Activated CD4-positive, alpha-beta T cell treated with anti-CD3 and anti-CD28 coated beads for 36 hours (primary cell): ENCODE results near the gene NET1. TPM values are rescaled to one million over a fixed set of nuclear protein-coding genes. Genes with fewer than 3 reads are reported as not detected.

Experiments used
- ATAC-seq: fragments of 200-7000 bp; cut with Tn5 transposase; one replicate; pipeline ENCODE4 v1.10.0; 2021; ENCODE audit warnings: mild to moderate bottlenecking, moderate library complexity
- CTCF ChIA-PET: fragments of 350-600 bp; sonication (Branson Sonifier 250); formaldehyde crosslinking; loops from one replicate; lab custom pipeline; 2021; ENCODE audit warnings: antibody characterized with exemption; lab: Charles Lee
- POLR2A ChIA-PET: fragments of 350-600 bp; sonication (Branson Sonifier 250); formaldehyde crosslinking; loops from one replicate; lab custom pipeline; 2021; ENCODE audit warnings: antibody characterized with exemption, inconsistent platforms; lab: Charles Lee
- DNase-seq: peaks from one replicate; pipeline ENCODE4 v3.0.0-alpha.2; 2020
- H3K27ac Mint-ChIP-seq: one replicate; pipeline ENCODE4 v1.8.0; 2021; ENCODE audit warnings: mixed read lengths
- H3K27me3 Mint-ChIP-seq: one replicate; pipeline ENCODE4 v1.8.0; 2021; ENCODE audit warnings: mixed read lengths
- H3K36me3 Mint-ChIP-seq: one replicate; pipeline ENCODE4 v1.8.0; 2021; ENCODE audit warnings: low read depth, mixed read lengths
- H3K4me1 Mint-ChIP-seq: one replicate; pipeline ENCODE4 v1.8.0; 2021; ENCODE audit warnings: mixed read lengths
- H3K4me3 Mint-ChIP-seq: one replicate; pipeline ENCODE4 v1.8.0; 2021; ENCODE audit warnings: mild to moderate bottlenecking, moderate library complexity, mixed read lengths
- H3K9me3 Mint-ChIP-seq: one replicate; pipeline ENCODE4 v1.8.0; 2021; ENCODE audit warnings: low read depth, mixed read lengths
- intact Hi-C, 2 experiments: fragments of 100-400 bp; cut with DNase I in 1 of 2; cut with micrococcal nuclease in 1 of 2; formaldehyde crosslinking; loops; one replicate each; pipeline versions ENCODE4 v1.14.2 to v1.15.1; 2022 to 2024; cut with DNase I, micrococcal nuclease
- total RNA-seq, 2 experiments: library from RNA; stranded (reverse); gene quantifications; one replicate each; pipeline ENCODE4 v1.2.3, GENCODE V29; 2021

NET1 gene
- total RNA-seq, 2 experiments from 2014 or later, result 27.8 to 34.8 TPM

GRCh38 chr10:5497289-5497688 lies 84.9 kb downstream of the NET1 start:
- ChIA-PET POLR2A (no interaction called here), CTCF (no interaction called here)
- H3K4me3 Mint-ChIP-seq, result no peak overlapping the region
- peaks cover 2% of the 10 kb centered on the region for H3K9me3 Mint-ChIP-seq
- DNase-seq (no peak), ATAC-seq (no peak)
- no peak overlapping the region for H3K27ac Mint-ChIP-seq
- H3K27me3 Mint-ChIP-seq, result no peaks in the 10 kb centered on the region
- no peaks in the 10 kb centered on the region for H3K36me3 Mint-ChIP-seq
- H3K4me1 Mint-ChIP-seq, result no peaks in the 10 kb centered on the region
- intact Hi-C loops, result no loop called here

DNA sequence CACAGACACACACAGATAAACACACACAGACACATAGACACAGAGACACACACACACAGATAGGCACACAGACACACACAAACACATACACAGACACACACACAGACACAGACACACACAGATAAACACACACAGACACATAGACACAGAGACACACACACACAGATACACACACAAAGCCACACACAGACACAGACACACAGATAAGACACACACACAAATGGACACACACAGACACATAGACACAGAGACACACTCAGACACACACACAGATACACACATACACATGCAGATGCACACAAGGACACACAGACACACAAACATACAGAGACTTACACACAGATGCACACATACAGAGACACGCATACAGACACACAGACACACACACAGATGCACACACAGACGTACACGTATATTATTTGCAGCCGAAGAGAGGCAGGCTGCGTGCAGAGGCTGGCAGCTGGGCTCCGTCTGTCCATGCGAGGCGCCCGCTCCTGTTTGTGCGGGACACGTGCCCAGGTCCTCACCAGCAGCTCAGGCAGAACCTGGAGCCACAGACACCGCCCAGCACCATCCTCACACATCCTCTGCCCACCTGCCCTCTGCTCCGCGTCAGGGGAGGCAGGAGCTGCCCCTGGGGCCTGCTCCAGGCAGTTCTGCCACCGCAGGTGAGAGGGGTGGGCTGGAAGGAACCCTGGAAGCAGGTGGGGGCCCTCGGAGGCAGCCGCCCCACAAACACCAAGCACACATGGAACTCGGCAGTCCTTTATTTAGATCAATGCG lies 85.8 kb downstream of the NET1 start:
- Mint-ChIP-seq H3K27ac (no peak overlapping the region), H3K27me3 (no peaks in the 10 kb centered on the region), H3K36me3 (no peaks in the 10 kb centered on the region), H3K4me3 (no peak overlapping the region), H3K4me1 (no peaks in the 10 kb centered on the region), H3K9me3 (no peaks in the 10 kb centered on the region)
- no peak for ATAC-seq
- ChIA-PET CTCF (interaction anchor here (0.8 kb wide), 1 partner anchor 150 kb away, joined by 3 read pairs; no protein-coding TSS in a partner anchor), POLR2A (no interaction called here)
- no peak for DNase-seq
- intact Hi-C loops, result no loop called here

- POLR2A ChIA-PET, result no interaction called here
- Mint-ChIP-seq H3K4me3 (no peak overlapping the region), H3K27me3 (no peaks in the 10 kb centered on the region), H3K9me3 (no peaks in the 10 kb centered on the region), H3K27ac (no peak overlapping the region), H3K36me3 (no peaks in the 10 kb centered on the region), H3K4me1 (no peaks in the 10 kb centered on the region)
- intact Hi-C loops, result no loop called here
- CTCF ChIA-PET, result interaction anchor here (0.8 kb wide), 1 partner anchor 151 kb away, joined by 3 read pairs; no protein-coding TSS in a partner anchor
- DNase-seq, result no peak
- no peak for ATAC-seq
These were observed 86.6 kb downstream of the NET1 start for GRCh38 chr10:5498791-5499492.

DNA sequence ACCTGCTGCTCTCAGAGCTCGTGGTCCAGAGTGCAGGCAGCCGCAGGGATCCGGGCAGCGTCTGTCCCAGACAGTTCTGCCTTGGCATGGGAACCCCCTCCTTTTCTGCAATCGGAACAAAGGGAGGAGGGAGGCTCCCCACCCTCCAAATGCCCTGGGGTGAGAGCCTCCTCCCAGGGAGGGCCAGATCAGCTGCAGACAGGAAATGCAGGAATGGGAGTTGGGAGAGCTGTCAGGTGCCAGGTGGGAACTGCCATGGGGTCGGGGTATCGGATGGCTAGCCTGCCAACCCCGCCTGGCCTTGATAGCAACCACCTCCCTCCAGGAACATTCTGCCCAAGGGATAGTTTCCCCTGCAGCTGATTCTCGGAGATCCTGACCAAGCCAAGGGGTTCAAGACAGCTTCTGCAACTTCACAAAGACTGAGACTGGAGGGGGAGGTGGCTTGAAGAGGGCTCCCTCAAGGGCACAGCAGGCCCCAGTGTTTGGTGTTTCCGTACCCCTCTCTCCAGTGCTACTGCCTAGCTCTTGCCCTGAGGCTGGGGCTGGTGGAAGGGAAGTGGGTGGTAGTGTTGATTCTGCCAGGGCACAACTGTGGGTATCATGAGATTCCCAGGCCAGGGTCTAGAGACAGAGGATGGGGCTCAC lies 87.3 kb downstream of the NET1 start, which contains the start of gene CALML5:
Gene CALML5 (minus strand): TSS at position 78 of the 648 bp plus-strand sequence. CDS start 132 bp downstream, outside the sequence.
- DNase-seq (no peak), ATAC-seq (no peak)
- POLR2A ChIA-PET, result interaction anchor here (0.6 kb wide), 1 partner anchor 53 kb away, joined by 3 read pairs; no protein-coding TSS in a partner anchor
- H3K27ac Mint-ChIP-seq, result no peak within 1 kb of the TSS
- no peak within 1 kb of the TSS for H3K4me3 Mint-ChIP-seq
- no peaks in the 10 kb centered on the region for H3K9me3 Mint-ChIP-seq
- no peaks in the 10 kb centered on the region for H3K36me3 Mint-ChIP-seq
- no peaks in the 10 kb centered on the region for H3K4me1 Mint-ChIP-seq
- no peaks in the 10 kb centered on the region for H3K27me3 Mint-ChIP-seq
- intact Hi-C loops, result no loop called here
- CTCF ChIA-PET, result interaction anchor here (0.5 to 0.7 kb wide), 3 partner anchors 9 to 124 kb away, joined by 3 read pairs; no protein-coding TSS in a partner anchor

- Mint-ChIP-seq H3K27ac (no peak overlapping the region), H3K4me1 (no peaks in the 10 kb centered on the region), H3K27me3 (no peaks in the 10 kb centered on the region), H3K4me3 (no peak overlapping the region), H3K36me3 (no peaks in the 10 kb centered on the region), H3K9me3 (no peaks in the 10 kb centered on the region)
- intact Hi-C loops, result no loop called here
- ATAC-seq (no peak), DNase-seq (no peak)
- ChIA-PET CTCF (interaction anchor here (0.7 kb wide), 1 partner anchor 123 kb away, joined by 3 read pairs; no protein-coding TSS in a partner anchor), POLR2A (interaction anchor here (0.6 kb wide), 1 partner anchor 53 kb away, joined by 3 read pairs; no protein-coding TSS in a partner anchor)
These were observed 87.9 kb downstream of the NET1 start for GRCh38 chr10:5500162-5500670.

- POLR2A ChIA-PET, result no interaction called here
- no peak for ATAC-seq
- intact Hi-C loops, result no loop called here
- no peak for DNase-seq
- Mint-ChIP-seq H3K4me3 (no peak overlapping the region), H3K4me1 (no peaks in the 10 kb centered on the region), H3K27me3 (no peaks in the 10 kb centered on the region), H3K27ac (no peak overlapping the region), H3K36me3 (no peaks in the 10 kb centered on the region), H3K9me3 (no peaks in the 10 kb centered on the region)
- CTCF ChIA-PET, result interaction anchor here (0.7 to 1.1 kb wide), 3 partner anchors 9 to 686 kb away, joined by 3 to 4 read pairs (median 3); no protein-coding TSS in a partner anchor
These were observed 88.6 kb downstream of the NET1 start for GRCh38 chr10:5500910-5501309.

DNA sequence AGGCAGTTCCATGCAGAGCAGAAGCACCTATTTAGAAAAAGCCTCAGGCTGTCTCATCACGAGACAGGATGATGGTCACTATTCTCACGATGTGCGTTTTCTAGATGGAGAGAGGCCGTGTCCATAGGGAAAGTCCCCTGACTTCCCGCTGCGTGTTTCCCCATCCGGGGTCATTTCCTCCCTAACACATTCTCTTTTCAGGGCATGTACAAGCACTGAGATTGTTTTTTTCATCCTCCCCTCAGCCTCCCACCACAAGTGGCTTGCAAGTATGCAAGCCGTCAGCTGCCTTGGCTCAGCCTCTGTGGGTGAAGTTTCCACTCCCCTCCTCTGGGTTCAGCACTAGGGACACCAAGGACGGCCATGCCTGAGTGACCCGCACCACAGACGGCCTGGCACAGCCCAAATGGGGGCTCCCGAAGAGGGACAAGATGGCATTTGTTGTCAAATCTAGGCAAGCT lies 89.7 kb downstream of the NET1 start:
- no peak for DNase-seq
- ChIA-PET CTCF (interaction anchor here (0.7 to 1.1 kb wide), 4 partner anchors 8 to 121 kb away, joined by 3 to 4 read pairs (median 3); no protein-coding TSS in a partner anchor), POLR2A (no interaction called here)
- Mint-ChIP-seq H3K36me3 (no peaks in the 10 kb centered on the region), H3K9me3 (no peaks in the 10 kb centered on the region), H3K4me1 (no peaks in the 10 kb centered on the region), H3K27ac (no peak overlapping the region), H3K4me3 (no peak overlapping the region), H3K27me3 (no peaks in the 10 kb centered on the region)
- ATAC-seq, result no peak
- intact Hi-C loops, result no loop called here

GRCh38 chr10:5502571-5503476 lies 90.5 kb downstream of the NET1 start:
- H3K36me3 Mint-ChIP-seq, result no peaks in the 10 kb centered on the region
- intact Hi-C loops, result no loop called here
- no peak overlapping the region for H3K4me3 Mint-ChIP-seq
- no peaks in the 10 kb centered on the region for H3K27me3 Mint-ChIP-seq
- no peaks in the 10 kb centered on the region for H3K4me1 Mint-ChIP-seq
- ATAC-seq, result no peak
- DNase-seq, result no peak
- ChIA-PET POLR2A (no interaction called here), CTCF (interaction anchor here (0.8 kb wide), 1 partner anchor 79 kb away, joined by 3 read pairs; no protein-coding TSS in a partner anchor)
- H3K27ac Mint-ChIP-seq, result no peak overlapping the region
- H3K9me3 Mint-ChIP-seq, result no peaks in the 10 kb centered on the region

- no peak for ATAC-seq
- POLR2A ChIA-PET, result no interaction called here
- Mint-ChIP-seq H3K4me1 (no peaks in the 10 kb centered on the region), H3K27me3 (no peaks in the 10 kb centered on the region), H3K9me3 (no peaks in the 10 kb centered on the region), H3K27ac (no peak overlapping the region), H3K4me3 (no peak overlapping the region), H3K36me3 (no peaks in the 10 kb centered on the region)
- DNase-seq, result no peak
- CTCF ChIA-PET, result no interaction called here
- intact Hi-C loops, result no loop called here
These were observed 91.1 kb downstream of the NET1 start for GRCh38 chr10:5503477-5503835.
